GM18499 (cell line): ENCODE results near the gene CLIP1.
"Not testable (repeated sequence)": the region's sequence is repeated elsewhere in the genome, so short reads cannot be mapped to it uniquely, and the experiment has no call there.

Experiments
- ATAC-seq: cut with Tn5 transposase; IDR thresholded peaks from one replicate; pipeline ENCODE4 v1.9.1; 2021; ENCODE audit warnings: moderate number of reproducible peaks; ENCODE audit not compliant: insufficient read depth, unreplicated experiment

Gene CLIP1

GRCh38 chr12:122437656-122438121 is 15.2 kb upstream of the CLIP1 start:
- ATAC-seq: no peak

GRCh38 chr12:122435186-122435585 is 12.7 kb upstream of the CLIP1 start:
- no peak for ATAC-seq

GRCh38 chr12:122429043-122429442 is 6.6 kb upstream of the CLIP1 start:
- ATAC-seq: not testable (repeated sequence)

- ATAC-seq: no peak
Measured at GRCh38 chr12:122427403-122427802, 4.9 kb upstream of the CLIP1 start.

DNA sequence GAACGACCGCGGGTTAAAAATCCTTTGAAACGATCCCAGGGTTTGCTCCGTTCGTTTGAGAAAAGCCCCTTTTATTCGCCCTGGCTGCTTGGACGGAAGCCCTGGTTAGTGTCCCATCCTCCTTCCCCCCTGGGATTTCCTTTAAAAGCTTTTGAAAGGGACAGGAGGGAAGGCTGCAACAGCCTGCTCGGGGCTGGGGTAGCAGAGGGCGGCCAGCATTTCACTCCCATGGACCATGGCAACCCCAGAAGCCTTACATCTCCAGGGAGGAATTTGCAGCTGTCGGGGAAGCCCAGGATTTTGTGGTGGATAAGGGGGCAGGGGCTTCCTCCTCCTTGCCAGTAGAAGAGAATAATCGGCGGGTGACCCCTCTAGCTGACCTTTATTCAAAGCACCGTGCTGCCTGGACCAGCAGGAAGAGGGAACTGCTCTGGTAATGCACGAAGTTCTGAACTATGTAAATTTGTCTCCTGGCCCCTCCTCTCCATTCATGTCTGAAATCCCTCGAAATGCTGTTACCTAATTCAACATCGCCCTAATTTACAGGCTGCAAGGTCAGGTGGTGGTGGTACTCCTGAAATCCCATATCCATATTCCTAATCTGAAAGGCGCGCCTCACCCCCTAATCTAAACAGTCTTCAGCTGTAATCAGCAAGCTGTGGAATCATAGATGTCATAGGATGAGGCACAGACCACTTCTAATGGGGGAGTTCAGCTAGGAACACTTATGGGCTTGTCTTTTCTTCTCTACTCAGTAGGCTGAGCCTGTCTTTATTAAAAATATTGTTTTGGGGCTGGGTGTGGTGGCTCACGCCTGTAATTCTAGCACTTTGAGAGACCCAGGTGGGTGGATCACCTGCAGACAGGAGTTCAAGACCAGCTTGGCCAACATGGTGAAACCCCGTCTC is 1.0 kb upstream of the CLIP1 start:
- no peak for ATAC-seq

GRCh38 chr12:122422730-122423257 is 325 bp upstream of the CLIP1 start:
- no peak for ATAC-seq

GRCh38 chr12:122421187-122421820 is 1.2 kb downstream of the CLIP1 start:
- no peak for ATAC-seq

DNA sequence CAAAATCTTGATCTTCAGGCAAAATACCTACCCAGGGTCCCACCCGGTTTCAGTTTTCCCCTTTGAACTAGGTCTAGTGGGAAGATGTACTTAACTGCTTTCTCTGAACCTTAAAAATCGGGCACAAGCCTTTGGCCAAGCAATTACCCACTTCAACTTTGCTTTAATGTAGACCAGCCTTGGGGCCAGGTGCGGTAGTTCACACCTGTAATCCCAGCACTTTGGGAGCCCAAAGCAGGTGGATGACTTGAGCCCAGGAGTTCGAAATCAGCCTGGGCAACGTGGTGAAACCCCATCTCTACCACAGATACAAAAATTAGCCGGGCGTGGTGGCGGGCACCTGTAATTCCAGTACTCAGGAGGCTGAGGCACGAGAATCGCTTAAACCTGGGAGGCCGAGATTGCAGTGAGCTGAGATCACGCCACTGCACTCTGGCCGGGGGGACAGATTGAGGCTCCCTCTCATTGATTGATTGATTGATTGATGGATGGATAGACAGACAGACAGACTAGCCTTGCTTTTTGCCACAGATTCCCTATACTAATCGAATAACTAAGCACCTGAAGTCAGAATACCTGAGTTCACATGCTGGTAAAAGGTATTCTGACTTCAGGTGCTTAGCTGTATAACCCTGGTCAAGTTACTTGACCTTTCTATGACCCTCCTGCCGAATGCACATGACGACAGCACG is 1.9 kb downstream of the CLIP1 start:
- ATAC-seq: no peak

DNA sequence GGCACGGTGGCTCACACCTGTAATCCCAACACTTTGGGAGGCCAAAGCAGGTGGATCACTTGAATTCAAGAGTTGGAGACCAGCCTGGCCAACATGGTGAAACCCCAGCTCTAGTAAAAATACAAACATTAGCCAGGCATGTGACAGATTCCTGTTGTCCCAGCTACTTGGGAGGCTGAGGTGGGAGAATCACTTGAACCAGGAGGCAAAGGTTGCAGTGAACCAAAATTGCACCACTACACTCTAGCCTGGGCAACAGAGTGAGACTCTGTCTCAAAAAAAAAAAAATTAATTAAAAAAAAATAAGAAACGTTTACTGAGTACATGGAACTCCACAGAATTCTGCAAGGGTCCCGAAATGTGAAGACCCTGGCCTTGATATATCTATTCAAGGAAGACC is 3.4 kb downstream of the CLIP1 start:
- ATAC-seq: not testable (repeated sequence)

GRCh38 chr12:122415665-122416064 is 6.8 kb downstream of the CLIP1 start:
- ATAC-seq: not testable (repeated sequence)

GRCh38 chr12:122413516-122414404 is 8.7 kb downstream of the CLIP1 start:
- ATAC-seq: no peak

GRCh38 chr12:122412851-122413433 is 9.5 kb downstream of the CLIP1 start:
- ATAC-seq: no peak

GRCh38 chr12:122411537-122411936 is 10.9 kb downstream of the CLIP1 start:
- ATAC-seq: no peak

DNA sequence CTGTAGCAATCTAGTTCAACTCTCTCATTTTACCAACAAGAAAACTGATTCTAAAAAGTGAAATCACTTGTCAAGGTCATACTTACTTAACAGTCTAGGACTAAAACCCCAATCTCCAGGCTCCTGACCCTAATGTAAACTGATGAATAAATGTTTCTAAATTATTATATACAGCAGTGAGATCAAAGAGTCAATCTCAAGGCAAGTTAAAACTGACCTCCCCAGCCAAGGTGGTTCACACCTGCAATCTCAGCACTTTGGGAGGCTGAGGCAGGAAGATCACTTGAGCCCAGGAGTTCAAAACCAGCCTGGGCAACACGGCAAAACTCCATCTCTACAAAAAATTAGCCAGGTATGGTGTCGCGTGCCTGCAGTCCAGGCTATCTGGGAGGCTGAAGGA is 15.3 kb downstream of the CLIP1 start:
- no peak for ATAC-seq

- ATAC-seq: no peak
Measured at GRCh38 chr12:122406701-122407164, 15.7 kb downstream of the CLIP1 start.

DNA sequence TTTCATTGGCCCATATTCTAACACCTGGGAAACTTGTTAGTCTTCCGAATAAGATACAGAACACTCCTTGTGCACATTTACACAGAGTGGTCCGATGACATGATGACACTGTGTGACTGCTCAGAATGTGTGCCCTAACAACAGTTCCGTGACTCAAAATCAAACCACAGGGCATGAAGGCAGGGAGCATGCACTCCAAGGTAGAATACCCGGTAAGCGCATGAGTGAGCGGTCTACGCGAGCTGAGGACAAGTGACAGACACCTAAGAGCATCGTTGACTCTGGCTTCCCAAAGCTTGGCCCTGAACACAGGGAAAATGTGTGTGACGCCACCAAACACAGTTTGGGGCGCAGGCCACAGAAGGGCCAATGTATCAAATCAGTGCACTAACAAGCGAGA is 18.6 kb downstream of the CLIP1 start:
- no peak for ATAC-seq

GRCh38 chr12:122403115-122403770 is 19.2 kb downstream of the CLIP1 start:
- ATAC-seq: peak; percentile 35

GRCh38 chr12:122402264-122402663 is 20.2 kb downstream of the CLIP1 start:
- ATAC-seq: no peak
